Chondrocyte (in vitro differentiated cells): Measurements from ENCODE around the gene FAM131A. TPM values are rescaled to one million over a fixed set of nuclear protein-coding genes. Genes with fewer than 3 reads are reported as not detected.

Experiments used
- DNase-seq: peaks from one replicate; pipeline ENCODE4 v3.0.0; 2021; ENCODE audit warnings: mixed read lengths, low spot score
- H3K27ac Mint-ChIP-seq: one replicate; pipeline ENCODE4 v1.8.0; 2021; ENCODE audit warnings: mild to moderate bottlenecking, moderate library complexity, mixed read lengths; ENCODE audit not compliant: unreplicated experiment
- H3K27me3 Mint-ChIP-seq: 2 replicates; pipeline ENCODE4 v1.8.0; 2021; ENCODE audit warnings: low read depth, mixed read lengths
- H3K36me3 Mint-ChIP-seq: 2 replicates; pipeline ENCODE4 v1.8.0; 2021; ENCODE audit warnings: low read depth, mixed read lengths
- H3K4me1 Mint-ChIP-seq: 2 replicates; pipeline ENCODE4 v1.8.0; 2021; ENCODE audit warnings: low read depth, mild to moderate bottlenecking, mixed read lengths
- H3K4me3 Mint-ChIP-seq: one replicate; pipeline ENCODE4 v1.8.0; 2021; ENCODE audit warnings: mild to moderate bottlenecking, moderate library complexity, mixed read lengths; ENCODE audit not compliant: unreplicated experiment
- H3K9me3 Mint-ChIP-seq: 2 replicates; pipeline ENCODE4 v1.8.0; 2021; ENCODE audit warnings: low read depth, mixed read lengths
- CTCF ChIP-seq: fragments of 200-600 bp; sonication (generic); IDR thresholded peaks from 2 replicates; pipeline ENCODE4 v1.5.0; 2021; ENCODE audit warnings: antibody characterized with exemption, mild to moderate bottlenecking, moderate library complexity
- long read RNA-seq: library from polyadenylated mRNA; stranded (forward); transcript quantifications from one replicate; pipeline ENCODE4 v2.0.0, GENCODE V29; 2021
- total RNA-seq: library from RNA; stranded (reverse); gene quantifications from 3 replicates; pipeline ENCODE4 v1.2.1, GENCODE V29; 2021

The FAM131A gene
- total RNA-seq: 13.4 to 15.3 TPM (median 13.4 TPM) in 3 replicates
- long read RNA-seq, partial matches to known transcripts: 0 of 5 reads
- long read RNA-seq, other reads (novel, unspliced or antisense): 4 of 5 reads

- H3K27ac Mint-ChIP-seq: peak within 1 kb of the TSS; percentile 91
- H3K4me1 Mint-ChIP-seq: peaks cover 50% of the 10 kb centered on the region
- no peaks in the 10 kb centered on the region for H3K27me3 Mint-ChIP-seq
- no peak for TF ChIP-seq CTCF
- no peaks in the 10 kb centered on the region for H3K9me3 Mint-ChIP-seq
- peaks cover 24% of the 10 kb centered on the region for H3K36me3 Mint-ChIP-seq
- no peak for DNase-seq
- peak within 1 kb of the TSS; percentile 80 for H3K4me3 Mint-ChIP-seq
Observed at GRCh38 chr3:184337399-184337714, at the start of gene FAM131A. FAM131A (plus strand) TSS chr3:184337600; CDS start chr3:184337631, 31 bp downstream.

GRCh38 chr3:184289426-184289938 lies 47.9 kb upstream of the FAM131A start:
- Mint-ChIP-seq H3K4me1 (peaks cover 5% of the 10 kb centered on the region), H3K27me3 (peaks cover 4% of the 10 kb centered on the region)
- DNase-seq: peak; percentile 56

GRCh38 chr3:184290331-184290730 lies 47.1 kb upstream of the FAM131A start:
- Mint-ChIP-seq H3K4me1 (no peaks in the 10 kb centered on the region), H3K36me3 (no peaks in the 10 kb centered on the region), H3K4me3 (no peak overlapping the region), H3K9me3 (no peaks in the 10 kb centered on the region), H3K27me3 (peaks cover 4% of the 10 kb centered on the region), H3K27ac (no peak overlapping the region)
- no peak for TF ChIP-seq CTCF
- DNase-seq: peak; percentile 71

More at GRCh38 chr3:184289426-184289938, 47.9 kb upstream of the FAM131A start:
- no peaks in the 10 kb centered on the region for H3K9me3 Mint-ChIP-seq
- TF ChIP-seq CTCF: peak; percentile 86
- no peaks in the 10 kb centered on the region for H3K36me3 Mint-ChIP-seq
- H3K27ac Mint-ChIP-seq: no peak overlapping the region
- no peak overlapping the region for H3K4me3 Mint-ChIP-seq

GRCh38 chr3:184291044-184291737 lies 46.2 kb upstream of the FAM131A start:
- Mint-ChIP-seq H3K4me3 (no peak overlapping the region), H3K4me1 (no peaks in the 10 kb centered on the region), H3K27ac (no peak overlapping the region), H3K27me3 (peaks cover 2% of the 10 kb centered on the region), H3K9me3 (no peaks in the 10 kb centered on the region), H3K36me3 (no peaks in the 10 kb centered on the region)
- peak; percentile 75 for DNase-seq
- TF ChIP-seq CTCF: no peak

- Mint-ChIP-seq H3K27me3 (no peaks in the 10 kb centered on the region), H3K36me3 (no peaks in the 10 kb centered on the region), H3K4me3 (no peak overlapping the region), H3K27ac (no peak overlapping the region), H3K4me1 (no peaks in the 10 kb centered on the region), H3K9me3 (no peaks in the 10 kb centered on the region)
- DNase-seq: peak; percentile 86
- no peak for TF ChIP-seq CTCF
Observed at GRCh38 chr3:184291738-184292445, 45.5 kb upstream of the FAM131A start.
